Spleen (tissue), 13 donors: ENCODE data around the gene HES4. TPM values are rescaled to one million over a fixed set of nuclear protein-coding genes. Genes with fewer than 3 reads are reported as not detected.

Experiments
- DNase-seq: peaks from one replicate; pipeline ENCODE4 v3.0.0-alpha.2; 2020
- H3K27ac ChIP-seq, 8 donors: fragments of 200-600 bp; sonication (generic) in 7 of 8; 1 replicate in 4 of 8; 2 replicates in 4 of 8; pipeline versions ENCODE4 v1.5.0 to v1.8.0; 2016 to 2021; ENCODE audit warnings: inconsistent platforms in 4 of 8, mild to moderate bottlenecking in 4 of 8, moderate library complexity in 1 of 8
- H3K27me3 ChIP-seq, 7 donors: fragments of 200-600 bp; sonication (generic) in 6 of 7; replicated peaks in 1 of 7; 1 replicate in 4 of 7; 2 replicates in 3 of 7; pipeline versions ENCODE4 v1.5.0 to v1.8.0; 2016 to 2021; ENCODE audit warnings: inconsistent platforms in 3 of 7, mild to moderate bottlenecking in 1 of 7
- H3K36me3 ChIP-seq, 6 donors: fragments of 200-600 bp; sonication (generic) in 5 of 6; 1 replicate in 4 of 6; 2 replicates in 2 of 6; pipeline versions ENCODE4 v1.5.0 to v1.8.0; 2016 to 2021; ENCODE audit warnings: inconsistent platforms in 2 of 6
- H3K4me1 ChIP-seq, 6 donors: fragments of 200-600 bp; sonication (generic) in 5 of 6; 1 replicate in 3 of 6; 2 replicates in 3 of 6; pipeline versions ENCODE4 v1.5.0 to v1.8.0; 2016 to 2021; ENCODE audit warnings: inconsistent platforms in 3 of 6
- H3K4me3 ChIP-seq, 8 donors: fragments of 200-600 bp; sonication (generic) in 7 of 8; 1 replicate in 4 of 8; 2 replicates in 4 of 8; pipeline versions ENCODE4 v1.5.0 to v1.8.0; 2016 to 2021; ENCODE audit warnings: inconsistent platforms in 4 of 8, mild to moderate bottlenecking in 4 of 8, moderate library complexity in 2 of 8
- H3K9me3 ChIP-seq, 8 donors: fragments of 200-600 bp; sonication (generic) in 7 of 8; 1 replicate in 4 of 8; 2 replicates in 4 of 8; pipeline versions ENCODE4 v1.5.0 to v1.8.0; 2016 to 2021; ENCODE audit warnings: inconsistent platforms in 4 of 8
- POLR2A ChIP-seq, 3 donors: fragments of 450-650 bp; IDR thresholded peaks; one replicate each; pipeline ENCODE4 v1.5.1; 2017; ENCODE audit warnings: antibody characterized with exemption in 3 of 3, mild to moderate bottlenecking in 1 of 3
- POLR2AphosphoS5 ChIP-seq, 3 donors: sonication (generic); formaldehyde crosslinking; IDR thresholded peaks; one replicate each; pipeline ENCODE4 v1.5.1; 2017; ENCODE audit warnings: antibody characterized with exemption in 3 of 3
- WGBS, 5 donors: extraction: QIAGEN DNeasy Blood & Tissue Kit in 3 of 5; methylation state at CpG; one replicate each; pipeline versions ENCODE4 v1.1.5 to v1.1.7; 2013 to 2018; 5-methylcytosine and 5-hydroxymethylcytosine counted together
- intact Hi-C: fragments of 100-400 bp; cut with DNase I; formaldehyde crosslinking; loops from one replicate; pipeline ENCODE4 v1.15.0; 2023; ENCODE audit warnings: low total_unique reads
- long read RNA-seq, 2 donors: transcript quantifications; one replicate each; lab custom pipeline, GENCODE V29; 2026
- polyA plus RNA-seq, 3 donors: library from polyadenylated mRNA; stranded (reverse); fragments of 200-250 nt; gene quantifications; one replicate each; pipeline ENCODE4 v1.2.1, GENCODE V29; 2013
- total RNA-seq, 7 donors: library from RNA; depleted of rRNA in 3 of 7; stranded (reverse); fragments of >200 nt in 3 of 7; fragmentation: NEBNext Ultra II Directional in 4 of 7; extraction: Animal tissue kit (Norgen Biotek cat#: 25700) in 4 of 7; gene quantifications; one replicate each; pipeline versions ENCODE4 v1.1.0 to v1.2.1, GENCODE V29; 2016 to 2021
- TF ChIP-seq, protein P1 (sequence below), 11 experiments: fragments of 200-600 bp in 7 of 11; fragments of 450-650 bp in 4 of 11; sonication (generic) in 4 of 11; IDR thresholded peaks in 8 of 11; conservative IDR thresholded peaks in 3 of 11; 1 replicate in 7 of 11; 2 replicates in 4 of 11; pipeline versions ENCODE4 v1.4.0 to v1.8.0; 2016 to 2021; ENCODE audit warnings: antibody characterized with exemption in 11 of 11, inconsistent platforms in 4 of 11, mild to moderate bottlenecking in 1 of 11
- donor health status: healthy with polysubstance abuse.
- donor health status: DM: no; HTN: no; CAD: no; lungs with moderate emphysema.
- donor health status: DM: no; HTN: no; CAD: no.
- donor health status: Bipolar disorder and iron deficiency.
- donor health status: healthy.
- donor health status: DM: no; HTN: no; CAD: no.
- donor health status: DM: yes; HTN: yes; CAD: no.

Gene HES4
- total RNA-seq = 10 to 100 TPM in 5 of 7 donors, 1 to 10 TPM in 2; 3.8 to 39.0 (median 15.4) TPM
- 10 to 100 TPM; 20.8 to 64.3 (median 27.8) TPM for polyA plus RNA-seq
- long read RNA-seq, donor 1, transcript HES4-201 (4 exons, 899 nt) = minor isoform, 15 of 41 reads
- long read RNA-seq, donor 1, transcript HES4-202 (3 exons, 1,040 nt) = minor isoform, 6 of 41 reads
- long read RNA-seq, donor 1, transcript HES4-203 (2 exons, 1,038 nt) = major isoform, 17 of 41 reads
- long read RNA-seq, donor 1, partial matches to known transcripts = 0 of 41 reads
- long read RNA-seq, donor 1, other reads (novel, unspliced or antisense) = 0 of 41 reads
- long read RNA-seq, donor 2, transcript HES4-204 (3 exons, 667 nt) = minor isoform, 5 of 52 reads
- long read RNA-seq, donor 2, transcript HES4-201 (4 exons, 899 nt) = major isoform, 22 of 52 reads
- long read RNA-seq, donor 2, transcript HES4-203 (2 exons, 1,038 nt) = minor isoform, 16 of 52 reads
- long read RNA-seq, donor 2, partial matches to known transcripts = 0 of 52 reads
- long read RNA-seq, donor 2, other reads (novel, unspliced or antisense) = 6 of 52 reads

DNA sequence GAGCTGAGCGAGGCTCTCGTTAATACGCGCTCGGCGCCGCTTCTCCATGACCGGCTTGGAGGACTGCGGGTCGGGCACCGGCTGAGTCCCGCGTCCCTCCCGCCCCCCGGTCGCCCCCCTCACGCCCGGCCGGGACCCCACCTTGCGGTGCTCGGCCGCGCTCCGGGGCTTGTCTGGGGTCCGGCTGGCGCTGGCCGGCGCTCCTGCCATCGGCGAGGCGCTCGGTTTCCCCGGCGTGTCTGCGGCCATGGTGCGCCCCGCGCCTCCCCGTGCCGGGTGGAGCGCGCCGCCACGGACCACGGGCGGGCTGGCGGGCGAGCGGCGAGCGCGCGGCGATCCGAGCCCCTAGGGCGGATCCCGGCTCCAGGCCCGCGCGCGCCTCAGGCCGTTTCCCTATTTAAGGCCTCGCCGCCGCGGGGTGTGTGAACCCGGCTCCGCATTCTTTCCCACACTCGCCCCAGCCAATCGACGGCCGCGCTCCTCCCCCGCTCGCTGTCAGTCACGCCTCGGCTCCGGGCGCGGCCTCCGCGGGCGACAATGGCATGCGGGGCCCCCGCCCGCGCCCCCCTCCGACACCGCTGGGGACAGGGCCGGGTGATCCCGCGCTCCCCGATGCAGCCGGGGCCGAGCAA lies at the start of gene HES4:
Gene HES4 (minus strand): TSS at position 373 of the 632 bp plus-strand sequence. CDS start 124 bp downstream, at position 249.
- peak within 1 kb of the TSS; percentile 74 to 93 (median 89) for H3K27ac ChIP-seq
- peaks cover 6 to 100% (median 73%) of the 10 kb centered on the region in 7 donors for H3K27me3 ChIP-seq
- no peaks in the 10 kb centered on the region for H3K9me3 ChIP-seq
- H3K4me1 ChIP-seq = peaks cover 5 to 80% (median 54%) of the 10 kb centered on the region in 6 donors
- H3K4me3 ChIP-seq = peak within 1 kb of the TSS; percentile 38 to 79 (median 53)
- DNase-seq = peak; percentile 87
- intact Hi-C loops = no loop called here
- WGBS, 5 donors = 0 to 1% (median 0%) methylated on average over 19 to 95 of the region's 95 CpGs
- TF ChIP-seq POLR2AphosphoS5 (IDR thresholded peaks at IDR 0.05) (peak; percentile 14 to 79 (median 57)), POLR2A (IDR thresholded peaks at IDR 0.05) (no peak)
- TF ChIP-seq, protein P1, sequence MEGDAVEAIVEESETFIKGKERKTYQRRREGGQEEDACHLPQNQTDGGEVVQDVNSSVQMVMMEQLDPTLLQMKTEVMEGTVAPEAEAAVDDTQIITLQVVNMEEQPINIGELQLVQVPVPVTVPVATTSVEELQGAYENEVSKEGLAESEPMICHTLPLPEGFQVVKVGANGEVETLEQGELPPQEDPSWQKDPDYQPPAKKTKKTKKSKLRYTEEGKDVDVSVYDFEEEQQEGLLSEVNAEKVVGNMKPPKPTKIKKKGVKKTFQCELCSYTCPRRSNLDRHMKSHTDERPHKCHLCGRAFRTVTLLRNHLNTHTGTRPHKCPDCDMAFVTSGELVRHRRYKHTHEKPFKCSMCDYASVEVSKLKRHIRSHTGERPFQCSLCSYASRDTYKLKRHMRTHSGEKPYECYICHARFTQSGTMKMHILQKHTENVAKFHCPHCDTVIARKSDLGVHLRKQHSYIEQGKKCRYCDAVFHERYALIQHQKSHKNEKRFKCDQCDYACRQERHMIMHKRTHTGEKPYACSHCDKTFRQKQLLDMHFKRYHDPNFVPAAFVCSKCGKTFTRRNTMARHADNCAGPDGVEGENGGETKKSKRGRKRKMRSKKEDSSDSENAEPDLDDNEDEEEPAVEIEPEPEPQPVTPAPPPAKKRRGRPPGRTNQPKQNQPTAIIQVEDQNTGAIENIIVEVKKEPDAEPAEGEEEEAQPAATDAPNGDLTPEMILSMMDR (IDR thresholded peaks at IDR 0.05 in 8 of 11, conservative IDR thresholded peaks at IDR 0.05 in 3 of 11) = peak in 1 of 11 experiments; percentile 7
- peaks cover 0 to 5% (median 0%) of the 10 kb centered on the region in 6 donors for H3K36me3 ChIP-seq

DNA sequence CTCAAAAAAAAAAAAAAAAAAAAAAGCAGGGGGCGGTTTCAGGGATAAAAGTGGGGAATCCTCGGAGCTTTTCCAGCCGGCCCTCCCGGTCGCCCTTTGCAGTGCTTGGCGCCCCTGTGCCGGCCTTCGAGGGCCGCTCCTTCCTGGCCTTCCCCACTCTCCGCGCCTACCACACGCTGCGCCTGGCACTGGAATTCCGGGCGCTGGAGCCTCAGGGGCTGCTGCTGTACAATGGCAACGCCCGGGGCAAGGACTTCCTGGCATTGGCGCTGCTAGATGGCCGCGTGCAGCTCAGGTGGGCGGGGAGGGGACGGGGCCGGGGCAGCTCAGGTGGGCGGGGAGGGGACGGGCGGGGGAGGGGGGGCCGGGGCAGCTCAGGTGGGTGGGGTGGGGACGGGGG lies 48.9 kb upstream of the HES4 start:
- DNase-seq = no peak

GRCh38 chr1:1047963-1048362 lies 48.1 kb upstream of the HES4 start:
- no peak for TF ChIP-seq POLR2A (IDR thresholded peaks at IDR 0.05)
- TF ChIP-seq POLR2AphosphoS5 (IDR thresholded peaks at IDR 0.05) = no peak
- TF ChIP-seq, protein P1 (IDR thresholded peaks at IDR 0.05 in 8 of 11, conservative IDR thresholded peaks at IDR 0.05 in 3 of 11) = no peak
- 86 to 96% (median 89%) methylated on average over 9 to 25 of the region's 25 CpGs for WGBS, 5 donors
- peaks cover 0 to under 1% (median 0%) of the 10 kb centered on the region in 8 donors for H3K9me3 ChIP-seq
- H3K27me3 ChIP-seq = no peaks in the 10 kb centered on the region
- no peaks in the 10 kb centered on the region for H3K4me1 ChIP-seq
- no peak overlapping the region for H3K27ac ChIP-seq
- no peak overlapping the region for H3K4me3 ChIP-seq
- intact Hi-C loops = no loop called here
- H3K36me3 ChIP-seq = peaks cover 0 to 58% (median 3%) of the 10 kb centered on the region in 6 donors
- no peak for DNase-seq

More for the DNA sequence above, 48.9 kb upstream of the HES4 start:
- no peak overlapping the region for H3K27ac ChIP-seq
- WGBS, 5 donors = 89 to 96% (median 91%) methylated on average over 19 to 26 of the region's 28 CpGs
- H3K36me3 ChIP-seq = peaks cover 0 to 55% (median 3%) of the 10 kb centered on the region in 6 donors
- intact Hi-C loops = no loop called here
- TF ChIP-seq, protein P1 (IDR thresholded peaks at IDR 0.05 in 8 of 11, conservative IDR thresholded peaks at IDR 0.05 in 3 of 11) = no peak
- TF ChIP-seq POLR2AphosphoS5 (IDR thresholded peaks at IDR 0.05) = no peak
- no peak for TF ChIP-seq POLR2A (IDR thresholded peaks at IDR 0.05)
- no peaks in the 10 kb centered on the region for H3K9me3 ChIP-seq
- H3K4me3 ChIP-seq = no peak overlapping the region
- no peaks in the 10 kb centered on the region for H3K27me3 ChIP-seq
- no peaks in the 10 kb centered on the region for H3K4me1 ChIP-seq
